Panc1 (cell line): ENCODE data around the gene FGGY.

Experiments used
- POLR2AphosphoS5 ChIP-seq: IDR thresholded peaks from 2 replicates; pipeline ENCODE4 v1.6.1; 2012; ENCODE audit warnings: mild to moderate bottlenecking, low read depth, low read length, moderate library complexity
- TF ChIP-seq, protein P1 (sequence below): fragments of 450-650 bp; IDR thresholded peaks from 2 replicates; pipeline ENCODE4 v1.5.1; 2017; ENCODE audit warnings: mild to moderate bottlenecking

- no peak for TF ChIP-seq POLR2AphosphoS5
- TF ChIP-seq, protein P1, sequence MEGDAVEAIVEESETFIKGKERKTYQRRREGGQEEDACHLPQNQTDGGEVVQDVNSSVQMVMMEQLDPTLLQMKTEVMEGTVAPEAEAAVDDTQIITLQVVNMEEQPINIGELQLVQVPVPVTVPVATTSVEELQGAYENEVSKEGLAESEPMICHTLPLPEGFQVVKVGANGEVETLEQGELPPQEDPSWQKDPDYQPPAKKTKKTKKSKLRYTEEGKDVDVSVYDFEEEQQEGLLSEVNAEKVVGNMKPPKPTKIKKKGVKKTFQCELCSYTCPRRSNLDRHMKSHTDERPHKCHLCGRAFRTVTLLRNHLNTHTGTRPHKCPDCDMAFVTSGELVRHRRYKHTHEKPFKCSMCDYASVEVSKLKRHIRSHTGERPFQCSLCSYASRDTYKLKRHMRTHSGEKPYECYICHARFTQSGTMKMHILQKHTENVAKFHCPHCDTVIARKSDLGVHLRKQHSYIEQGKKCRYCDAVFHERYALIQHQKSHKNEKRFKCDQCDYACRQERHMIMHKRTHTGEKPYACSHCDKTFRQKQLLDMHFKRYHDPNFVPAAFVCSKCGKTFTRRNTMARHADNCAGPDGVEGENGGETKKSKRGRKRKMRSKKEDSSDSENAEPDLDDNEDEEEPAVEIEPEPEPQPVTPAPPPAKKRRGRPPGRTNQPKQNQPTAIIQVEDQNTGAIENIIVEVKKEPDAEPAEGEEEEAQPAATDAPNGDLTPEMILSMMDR = no peak
These were observed 268.9 kb downstream of the FGGY start for GRCh38 chr1:59565611-59566410.
